Pancreas (tissue), 10 donors: ENCODE data around the gene TGFBR1. TPM values are rescaled to one million over a fixed set of nuclear protein-coding genes. Genes with fewer than 3 reads are reported as not detected.

Experiments used
- ATAC-seq, 4 donors: fragments of 200-7000 bp; cut with Tn5 transposase; one replicate each; pipeline versions ENCODE4 v1.8.0 to v1.9.1; 2020; ENCODE audit warnings: mild to moderate bottlenecking in 4 of 4, moderate library complexity in 4 of 4
- DNase-seq, 6 donors: peaks; one replicate each; pipeline ENCODE4 v3.0.0-alpha.2; 2020
- FAIRE-seq: peaks from 2 replicates; lab custom pipeline; 2012; peaks lifted over from hg19 to GRCh38; lab: Jason Lieb, UNC
- H3K27ac ChIP-seq, 4 donors: fragments of 200-600 bp; sonication (generic); 1 replicate in 3 of 4; 2 replicates in 1 of 4; pipeline versions ENCODE4 v1.5.0 to v1.8.0; 2020
- H3K27me3 ChIP-seq, 4 donors: fragments of 200-600 bp; one replicate each; pipeline ENCODE4 v1.8.0; 2021
- H3K36me3 ChIP-seq, 3 donors: fragments of 200-600 bp; sonication (generic) in 1 of 3; one replicate each; pipeline versions ENCODE4 v1.5.0 to v1.8.0; 2020 to 2021
- H3K4me1 ChIP-seq, 3 donors: fragments of 200-600 bp; one replicate each; pipeline ENCODE4 v1.8.0; 2021
- H3K4me3 ChIP-seq, 4 donors: fragments of 200-600 bp; sonication (generic) in 2 of 4; one replicate each; pipeline versions ENCODE4 v1.5.0 to v1.8.0; 2020 to 2021
- H3K9me3 ChIP-seq, 4 donors: fragments of 200-600 bp; one replicate each; pipeline ENCODE4 v1.8.0; 2021
- CTCF ChIP-seq, 4 donors: fragments of 200-600 bp; sonication (generic) in 3 of 4; IDR thresholded peaks; one replicate each; pipeline versions ENCODE4 v1.5.0 to v1.8.0; 2021; ENCODE audit warnings: antibody characterized with exemption in 4 of 4
- WGBS, 2 donors: extraction: QIAGEN DNeasy Blood & Tissue Kit; methylation state at CpG; one replicate each; pipeline ENCODE4 v1.1.7; 2013; 5-methylcytosine and 5-hydroxymethylcytosine counted together
- intact Hi-C, 3 donors: fragments of 100-400 bp; cut with DNase I; formaldehyde crosslinking; loops; one replicate each; pipeline versions ENCODE4 v1.11.1 to v1.14.2; 2022
- polyA plus RNA-seq, 2 donors: library from polyadenylated mRNA; stranded (reverse); fragments of 200-250 nt; gene quantifications; one replicate each; pipeline ENCODE4 v1.2.3, GENCODE V29; 2013
- total RNA-seq, 6 donors: library from RNA; stranded (reverse); fragmentation: NEBNext Ultra II Directional in 4 of 6; extraction: Animal tissue kit (Norgen Biotek cat#: 25700) in 4 of 6; gene quantifications; one replicate each; pipeline versions ENCODE4 v1.2.1 to v1.2.4, GENCODE V29; 2021 to 2023
- donor health status: healthy with polysubstance abuse.
- donor health status: DM: no; HTN: no; CAD: no; lungs with moderate emphysema.
- donor health status: DM: no; HTN: no; CAD: no.
- donor health status: control.
- donor health status: control.
- donor health status: Bipolar disorder and iron deficiency.
- donor health status: DM: yes; HTN: yes; CAD: no.
- donor health status: DM: no; HTN: no; CAD: no.
- donor health status: DM: no; HTN: no; CAD: no.
- donor health status: DM: yes; HTN: yes; CAD: no.

Gene TGFBR1
- total and polyA plus RNA-seq, 8 donors, result 3.5 to 43.6 (median 12.2) TPM

- peaks cover 0 to 31% (median 8%) of the 10 kb centered on the region in 3 donors for H3K36me3 ChIP-seq
- WGBS, 2 donors, result 88 to 93% methylated on average over 4 of the region's 4 CpGs
- no peak for TF ChIP-seq CTCF (IDR thresholded peaks at IDR 0.05)
- H3K27ac ChIP-seq, result no peak overlapping the region
- DNase-seq (no peak), ATAC-seq (no peak), FAIRE-seq (no peak)
- H3K27me3 ChIP-seq, result no peaks in the 10 kb centered on the region
- H3K4me1 ChIP-seq, result no peaks in the 10 kb centered on the region
- no peak overlapping the region for H3K4me3 ChIP-seq
- intact Hi-C loops, result no loop called here
- H3K9me3 ChIP-seq, result no peaks in the 10 kb centered on the region
These were observed 41.7 kb downstream of the TGFBR1 start for GRCh38 chr9:99146574-99146973.

GRCh38 chr9:99147177-99147576, 42.3 kb downstream of the TGFBR1 start:
- FAIRE-seq, result no peak

DNA sequence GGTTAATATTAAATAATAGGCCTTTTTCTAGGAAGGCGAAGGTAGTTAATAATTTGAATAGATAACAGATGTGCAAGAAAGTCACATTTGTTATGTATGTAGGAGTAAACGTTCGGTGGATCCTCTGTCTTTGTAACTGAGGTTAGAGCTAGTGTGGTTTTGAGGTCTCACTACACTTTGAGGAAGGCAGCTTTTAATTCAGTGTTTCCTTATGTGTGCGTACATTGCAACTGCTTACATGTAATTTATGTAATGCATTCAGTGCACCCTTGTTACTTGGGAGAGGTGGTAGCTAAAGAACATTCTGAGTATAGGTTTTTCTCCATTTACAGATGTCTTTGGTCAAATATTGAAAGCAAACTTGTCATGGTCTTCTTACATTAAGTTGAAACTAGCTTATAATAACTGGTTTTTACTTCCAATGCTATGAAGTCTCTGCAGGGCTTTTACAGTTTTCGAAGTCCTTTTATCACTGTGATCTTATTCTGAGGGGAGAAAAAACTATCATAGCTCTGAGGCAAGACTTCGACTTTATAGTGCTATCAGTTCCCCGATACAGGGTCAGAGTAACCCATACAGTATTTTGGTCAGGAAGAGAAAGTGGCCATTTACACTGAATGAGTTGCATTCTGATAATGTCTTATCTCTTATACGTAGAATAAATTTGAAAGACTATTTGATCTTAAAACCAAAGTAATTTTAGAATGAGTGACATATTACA, 45.7 kb downstream of the TGFBR1 start:
- Histone ChIP-seq H3K4me1 (no peaks in the 10 kb centered on the region), H3K27ac (no peak overlapping the region), H3K4me3 (no peak overlapping the region), H3K36me3 (peaks cover 0 to 16% (median 5%) of the 10 kb centered on the region in 3 donors), H3K27me3 (no peaks in the 10 kb centered on the region), H3K9me3 (no peaks in the 10 kb centered on the region)
- no peak for ATAC-seq
- intact Hi-C loops, result no loop called here
- DNase-seq, result no peak
- 86 to 88% methylated on average over 8 of the region's 8 CpGs for WGBS, 2 donors
- FAIRE-seq, result no peak
- TF ChIP-seq CTCF (IDR thresholded peaks at IDR 0.05), result no peak

More at GRCh38 chr9:99147177-99147576, 42.3 kb downstream of the TGFBR1 start:
- intact Hi-C loops, result no loop called here
- no peak for TF ChIP-seq CTCF (IDR thresholded peaks at IDR 0.05)
- DNase-seq, result no peak
- no peak overlapping the region for H3K27ac ChIP-seq
- no peaks in the 10 kb centered on the region for H3K27me3 ChIP-seq
- peaks cover 0 to 31% (median 8%) of the 10 kb centered on the region in 3 donors for H3K36me3 ChIP-seq
- no peaks in the 10 kb centered on the region for H3K9me3 ChIP-seq
- ATAC-seq, result no peak
- no peaks in the 10 kb centered on the region for H3K4me1 ChIP-seq
- no peak overlapping the region for H3K4me3 ChIP-seq

DNA sequence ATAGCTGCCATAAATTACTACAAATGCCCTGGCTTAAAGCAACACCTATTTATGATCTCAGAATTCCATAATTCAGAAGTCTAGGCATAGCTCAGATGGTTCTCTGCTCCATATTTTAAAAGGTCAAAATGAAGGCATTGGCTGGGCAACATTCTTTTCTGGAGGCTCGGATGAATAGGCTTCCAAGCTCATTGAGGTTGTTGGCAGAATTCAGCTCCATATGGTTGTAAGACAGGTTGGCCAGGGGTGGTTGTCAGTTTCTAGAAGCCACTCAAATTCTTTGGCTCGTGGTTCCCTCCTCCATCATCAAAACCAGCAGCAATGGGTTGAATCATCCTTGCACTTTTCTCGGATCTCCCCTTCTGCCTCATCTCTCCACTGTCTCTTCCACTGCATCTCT, 49.4 kb downstream of the TGFBR1 start:
- ATAC-seq (no peak), DNase-seq (no peak), FAIRE-seq (no peak)
- Histone ChIP-seq H3K4me1 (no peaks in the 10 kb centered on the region), H3K4me3 (no peak overlapping the region), H3K9me3 (no peaks in the 10 kb centered on the region), H3K27me3 (no peaks in the 10 kb centered on the region), H3K27ac (no peak overlapping the region), H3K36me3 (no peaks in the 10 kb centered on the region)
- TF ChIP-seq CTCF (IDR thresholded peaks at IDR 0.05), result no peak
- intact Hi-C loops, result no loop called here
- WGBS, 2 donors, result 67 to 84% methylated on average over 3 of the region's 3 CpGs

DNA sequence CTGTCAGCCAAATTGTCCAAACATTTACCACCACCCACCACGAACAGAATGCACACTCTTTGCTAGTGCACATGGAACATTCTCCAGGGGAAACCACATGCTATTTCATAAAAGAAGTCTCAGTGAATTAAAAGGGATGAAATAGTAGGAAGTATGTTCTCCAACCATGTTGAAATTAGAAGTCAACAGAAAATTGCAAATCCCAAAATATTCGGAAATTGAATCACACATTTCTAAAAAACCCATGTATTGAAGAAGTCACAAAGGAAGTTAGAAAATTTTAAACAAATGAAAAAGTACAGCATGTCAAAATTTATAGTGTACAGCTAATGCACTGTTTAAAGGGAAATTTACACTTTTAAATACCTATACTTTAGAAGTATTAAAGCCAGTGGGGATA, 50.8 kb downstream of the TGFBR1 start:
- Histone ChIP-seq H3K9me3 (no peaks in the 10 kb centered on the region), H3K27ac (no peak overlapping the region), H3K36me3 (no peaks in the 10 kb centered on the region), H3K4me1 (no peaks in the 10 kb centered on the region), H3K4me3 (no peak overlapping the region), H3K27me3 (no peaks in the 10 kb centered on the region)
- 50 to 72% methylated on average over 2 of the region's 2 CpGs for WGBS, 2 donors
- TF ChIP-seq CTCF (IDR thresholded peaks at IDR 0.05), result no peak
- no peak for FAIRE-seq
- intact Hi-C loops, result no loop called here
- no peak for ATAC-seq
- DNase-seq, result no peak
